HepG2 (cell line): ENCODE data around the gene PGS1. TPM values are rescaled to one million over a fixed set of nuclear protein-coding genes. Genes with fewer than 3 reads are reported as not detected.

Source experiments
- CHD4 ChIP-seq: fragments of 200-600 bp; sonication (generic); IDR thresholded peaks from 2 replicates; pipeline ENCODE4 v1.7.0; 2017; ENCODE audit warnings: mild to moderate bottlenecking, low read length, borderline replicate concordance
- DNMT3B ChIP-seq: conservative IDR thresholded peaks from 2 replicates; pipeline ENCODE4 v1.6.1; 2016; ENCODE audit warnings: missing biosample characterization, control low read depth
- GATAD1 ChIP-seq: IDR thresholded peaks from 2 replicates; pipeline ENCODE4 v1.6.1; 2016; ENCODE audit warnings: missing genetic modification reagents, missing compliant biosample characterization
- HNRNPH1 ChIP-seq: fragments of 200-400 bp; formaldehyde crosslinking; optimal IDR thresholded peaks from 2 replicates; pipeline ENCODE3; 2017; ENCODE audit warnings: mild to moderate bottlenecking, low read depth, low read length
- HOXA3 ChIP-seq: sonication (generic); formaldehyde crosslinking; IDR thresholded peaks from 2 replicates; pipeline ENCODE4 v1.5.0; 2020; ENCODE audit warnings: missing genetic modification reagents
- REL ChIP-seq: sonication (generic); formaldehyde crosslinking; conservative IDR thresholded peaks from 2 replicates; pipeline ENCODE4 v1.8.0; 2022; ENCODE audit warnings: mild to moderate bottlenecking, missing genetic modification reagents, moderate library complexity
- SALL2 ChIP-seq: sonication (generic); formaldehyde crosslinking; IDR thresholded peaks from 2 replicates; pipeline ENCODE4 v1.8.1; 2023; ENCODE audit warnings: mild to moderate bottlenecking, missing genetic modification reagents, inconsistent platforms
- SIX1 ChIP-seq: sonication (generic); formaldehyde crosslinking; IDR thresholded peaks from 2 replicates; pipeline ENCODE4 v1.4.0; 2020; ENCODE audit warnings: missing genetic modification reagents, borderline replicate concordance
- SOX13 ChIP-seq, 3 experiments: fragments of 450-650 bp in 1 of 3; sonication (generic) in 1 of 3; formaldehyde crosslinking in 1 of 3; IDR thresholded peaks in 2 of 3; conservative IDR thresholded peaks in 1 of 3; 2 replicates each; pipeline versions ENCODE4 v1.5.0 to v1.6.1; 2016 to 2020; ENCODE audit warnings: antibody characterized with exemption in 1 of 3, mild to moderate bottlenecking in 1 of 3, missing compliant biosample characterization in 1 of 3, missing genetic modification reagents in 1 of 3, moderate library complexity in 1 of 3
- TCF12 ChIP-seq, 2 experiments: fragments of 450-650 bp in 1 of 2; sonication (generic) in 1 of 2; formaldehyde crosslinking in 1 of 2; IDR thresholded peaks; 2 replicates each; pipeline versions ENCODE4 v1.6.1 to v1.8.0; 2017 to 2022; ENCODE audit warnings: antibody characterized with exemption in 1 of 2, mild to moderate bottlenecking in 1 of 2, missing genetic modification reagents in 1 of 2, moderate library complexity in 1 of 2
- ZMYM3 ChIP-seq: sonication (generic); formaldehyde crosslinking; IDR thresholded peaks from 2 replicates; pipeline ENCODE4 v1.5.1; 2020; ENCODE audit warnings: mild to moderate bottlenecking, missing genetic modification reagents
- ZNF260 ChIP-seq: sonication (generic); formaldehyde crosslinking; IDR thresholded peaks from 2 replicates; pipeline ENCODE4 v1.4.0; 2020; ENCODE audit warnings: missing genetic modification reagents, low read depth, mild to moderate bottlenecking, borderline replicate concordance
- ZNF550 ChIP-seq: sonication (generic); formaldehyde crosslinking; IDR thresholded peaks from 2 replicates; pipeline ENCODE4 v1.4.0; 2020; ENCODE audit warnings: mild to moderate bottlenecking, missing genetic modification reagents, borderline replicate concordance
- ZNF724P ChIP-seq: sonication (generic); formaldehyde crosslinking; IDR thresholded peaks from 2 replicates; pipeline ENCODE4 v1.8.0; 2022; ENCODE audit warnings: missing genetic modification reagents, borderline replicate concordance
- ZSCAN30 ChIP-seq: sonication (generic); formaldehyde crosslinking; IDR thresholded peaks from 2 replicates; pipeline ENCODE4 v1.5.0; 2020; ENCODE audit warnings: mild to moderate bottlenecking, missing genetic modification reagents
- polyA plus RNA-seq, 8 experiments: library from polyadenylated mRNA; depleted of rRNA in 3 of 8; stranded (reverse) in 7 of 8; unstranded in 1 of 8; fragments of >200 nt; fragmentation: Illumina TruSeq in 4 of 8; extraction: Trizol in 4 of 8; gene quantifications; 2 replicates each; pipeline versions ENCODE4 v1.2.1 to v1.2.3, GENCODE V29; 2011 to 2016; ENCODE audit warnings: low read depth in 4 of 8, missing spikeins in 1 of 8, mixed read lengths in 1 of 8; ENCODE audit not compliant: insufficient read depth in 1 of 8
- total RNA-seq, 5 experiments: library from RNA; depleted of rRNA; stranded (reverse); fragments of >200 nt; fragmentation: Illumina TruSeq; extraction: Trizol; gene quantifications; 2 replicates each; pipeline ENCODE4 v1.2.3, GENCODE V29; 2016; ENCODE audit warnings: low read depth in 1 of 5
- TF ChIP-seq, protein P1 (sequence below): IDR thresholded peaks from 2 replicates; pipeline ENCODE4 v1.6.1; 2016; ENCODE audit warnings: missing biosample characterization, missing genetic modification reagents, low read depth
- TF ChIP-seq, protein P2 (sequence below): sonication (generic); formaldehyde crosslinking; IDR thresholded peaks from 2 replicates; pipeline ENCODE4 v1.8.1; 2022; ENCODE audit warnings: mild to moderate bottlenecking, missing genetic modification reagents
- TF ChIP-seq, protein P3 (sequence below): sonication (generic); formaldehyde crosslinking; IDR thresholded peaks from 2 replicates; pipeline ENCODE4 v1.5.0; 2020; ENCODE audit warnings: missing genetic modification reagents
- TF ChIP-seq, protein P4 (sequence below): IDR thresholded peaks from 2 replicates; pipeline ENCODE4 v1.6.1; 2016; ENCODE audit warnings: missing compliant biosample characterization, missing genetic modification reagents, borderline replicate concordance
- TF ChIP-seq, protein P5 (sequence below): IDR thresholded peaks from 2 replicates; pipeline ENCODE4 v1.6.1; 2016

The PGS1 gene
- total and polyA plus RNA-seq, 2 of the 13 experiments (the other 11 are each of a cell fraction or from before 2014, with no cell fraction given): 25.9 to 31.5 TPM

DNA sequence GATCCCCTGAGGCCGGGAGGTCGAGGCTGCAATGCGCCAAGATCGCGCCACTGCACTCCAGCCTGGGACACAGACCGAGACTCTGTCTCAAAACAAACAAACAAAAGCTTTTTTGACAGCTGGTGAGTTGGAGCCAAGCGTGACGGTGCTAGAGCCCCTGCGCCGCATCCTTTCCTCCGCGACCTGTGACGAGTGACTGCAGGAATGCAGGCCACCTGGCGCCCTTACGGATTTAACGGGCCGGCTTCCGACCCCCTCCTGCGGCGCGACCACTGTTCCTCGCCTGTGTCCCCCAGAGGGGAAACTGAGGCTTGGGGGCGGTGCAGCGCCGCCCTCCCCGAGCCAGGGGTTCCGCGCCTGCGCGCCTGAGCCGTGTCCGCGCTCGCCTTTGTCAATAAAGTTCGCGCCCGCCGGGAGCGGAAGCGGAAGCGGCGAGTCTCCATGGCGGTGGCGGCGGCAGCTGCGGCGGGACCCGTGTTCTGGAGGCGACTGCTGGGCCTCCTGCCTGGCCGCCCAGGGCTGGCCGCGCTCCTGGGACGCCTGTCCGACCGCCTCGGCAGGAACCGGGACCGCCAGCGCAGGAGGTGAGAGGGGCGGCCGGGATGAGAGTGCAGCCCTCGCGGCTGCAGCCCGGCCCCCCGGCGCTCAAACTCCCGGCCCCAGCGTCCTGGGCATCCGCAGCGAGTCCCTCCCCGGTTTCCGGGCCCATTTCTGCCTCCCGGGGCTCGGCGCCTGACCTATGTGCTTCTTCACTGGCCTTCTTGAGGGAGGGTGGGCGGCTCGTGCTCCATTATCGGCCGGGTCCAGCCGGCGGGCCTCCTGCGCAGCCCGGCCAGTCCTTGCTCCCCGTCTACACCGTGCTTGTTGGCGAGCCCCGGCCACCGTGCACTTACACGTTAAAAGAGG lies at the start of gene PGS1 (continued):
- TF ChIP-seq, protein P1, sequence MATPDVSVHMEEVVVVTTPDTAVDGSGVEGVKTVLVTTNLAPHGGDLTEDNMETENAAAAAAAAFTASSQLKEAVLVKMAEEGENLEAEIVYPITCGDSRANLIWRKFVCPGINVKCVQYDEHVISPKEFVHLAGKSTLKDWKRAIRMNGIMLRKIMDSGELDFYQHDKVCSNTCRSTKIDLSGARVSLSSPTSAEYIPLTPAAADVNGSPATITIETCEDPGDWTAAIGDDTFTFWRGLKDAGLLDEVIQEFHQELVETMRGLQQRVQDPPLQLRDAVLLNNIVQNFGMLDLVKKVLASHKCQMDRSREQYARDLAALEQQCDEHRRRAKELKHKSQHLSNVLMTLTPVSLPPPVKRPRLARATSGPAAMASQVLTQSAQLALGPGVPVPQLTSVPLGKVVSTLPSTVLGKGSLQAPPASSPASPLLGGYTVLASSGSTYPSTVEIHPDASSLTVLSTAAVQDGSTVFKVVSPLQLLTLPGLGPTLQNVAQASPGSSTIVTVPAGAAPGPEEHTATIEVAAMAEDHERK (CRISPR knock-in tag): peak; percentile 46; the same call in 1 of the 2 replicates
- TF ChIP-seq GATAD1 (CRISPR knock-in tag) (peak; percentile 98), ZMYM3 (CRISPR knock-in tag) (peak; percentile 35), TCF12 (IDR thresholded peaks at IDR 0.05) (no peak), TCF12 (CRISPR knock-in tag; IDR thresholded peaks at IDR 0.05) (peak; percentile 98), ZNF724P (CRISPR knock-in tag) (peak; percentile 84; the same call in 1 of the 2 replicates), HOXA3 (peak; percentile 98), DNMT3B (CRISPR knock-in tag) (peak; percentile 46; the same call in 1 of the 2 replicates), CHD4 (peak; percentile 56; the same call in 1 of the 2 replicates), SIX1 (CRISPR knock-in tag) (no peak), SALL2 (CRISPR knock-in tag) (peak; percentile 89), REL (peak; percentile 97), ZNF550 (CRISPR knock-in tag) (peak; percentile 91; the same call in 1 of the 2 replicates), ZNF260 (CRISPR knock-in tag) (no peak), HNRNPH1 (no peak), ZSCAN30 (no peak), SOX13 (IDR thresholded peaks at IDR 0.05) (no peak; the same call in 1 of the 2 replicates), SOX13 (CRISPR knock-in tag; conservative IDR thresholded peaks at IDR 0.05 in 1 of 2, IDR thresholded peaks at IDR 0.05 in 1 of 2) (peak in 1 of 2 experiments; percentile 85; a peak in 2 of 4 replicates)
- TF ChIP-seq, protein P2, sequence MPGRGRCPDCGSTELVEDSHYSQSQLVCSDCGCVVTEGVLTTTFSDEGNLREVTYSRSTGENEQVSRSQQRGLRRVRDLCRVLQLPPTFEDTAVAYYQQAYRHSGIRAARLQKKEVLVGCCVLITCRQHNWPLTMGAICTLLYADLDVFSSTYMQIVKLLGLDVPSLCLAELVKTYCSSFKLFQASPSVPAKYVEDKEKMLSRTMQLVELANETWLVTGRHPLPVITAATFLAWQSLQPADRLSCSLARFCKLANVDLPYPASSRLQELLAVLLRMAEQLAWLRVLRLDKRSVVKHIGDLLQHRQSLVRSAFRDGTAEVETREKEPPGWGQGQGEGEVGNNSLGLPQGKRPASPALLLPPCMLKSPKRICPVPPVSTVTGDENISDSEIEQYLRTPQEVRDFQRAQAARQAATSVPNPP (CRISPR knock-in tag): peak; percentile 56; the same call in 1 of the 2 replicates
- TF ChIP-seq, protein P3, sequence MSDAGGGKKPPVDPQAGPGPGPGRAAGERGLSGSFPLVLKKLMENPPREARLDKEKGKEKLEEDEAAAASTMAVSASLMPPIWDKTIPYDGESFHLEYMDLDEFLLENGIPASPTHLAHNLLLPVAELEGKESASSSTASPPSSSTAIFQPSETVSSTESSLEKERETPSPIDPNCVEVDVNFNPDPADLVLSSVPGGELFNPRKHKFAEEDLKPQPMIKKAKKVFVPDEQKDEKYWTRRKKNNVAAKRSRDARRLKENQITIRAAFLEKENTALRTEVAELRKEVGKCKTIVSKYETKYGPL: no peak
- TF ChIP-seq, protein P4, sequence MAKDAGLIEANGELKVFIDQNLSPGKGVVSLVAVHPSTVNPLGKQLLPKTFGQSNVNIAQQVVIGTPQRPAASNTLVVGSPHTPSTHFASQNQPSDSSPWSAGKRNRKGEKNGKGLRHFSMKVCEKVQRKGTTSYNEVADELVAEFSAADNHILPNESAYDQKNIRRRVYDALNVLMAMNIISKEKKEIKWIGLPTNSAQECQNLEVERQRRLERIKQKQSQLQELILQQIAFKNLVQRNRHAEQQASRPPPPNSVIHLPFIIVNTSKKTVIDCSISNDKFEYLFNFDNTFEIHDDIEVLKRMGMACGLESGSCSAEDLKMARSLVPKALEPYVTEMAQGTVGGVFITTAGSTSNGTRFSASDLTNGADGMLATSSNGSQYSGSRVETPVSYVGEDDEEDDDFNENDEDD (CRISPR knock-in tag): peak; percentile 80; the same call in 1 of the 2 replicates
- TF ChIP-seq, protein P5, sequence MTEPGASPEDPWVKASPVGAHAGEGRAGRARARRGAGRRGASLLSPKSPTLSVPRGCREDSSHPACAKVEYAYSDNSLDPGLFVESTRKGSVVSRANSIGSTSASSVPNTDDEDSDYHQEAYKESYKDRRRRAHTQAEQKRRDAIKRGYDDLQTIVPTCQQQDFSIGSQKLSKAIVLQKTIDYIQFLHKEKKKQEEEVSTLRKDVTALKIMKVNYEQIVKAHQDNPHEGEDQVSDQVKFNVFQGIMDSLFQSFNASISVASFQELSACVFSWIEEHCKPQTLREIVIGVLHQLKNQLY (CRISPR knock-in tag): peak; percentile 65; the same call in 1 of the 2 replicates
